ENCODE data around the gene CRNKL1.

- TF ChIP-seq CTCF (IDR thresholded peaks at IDR 0.05; ENCODE audit: low read length) (no peak), EZH2 (IDR thresholded peaks at IDR 0.05; ENCODE audit: borderline replicate concordance, low read length) (no peak)
Measured at GRCh38 chr20:20037960-20038359, 14.3 kb downstream of the CRNKL1 start.

Data from OCI-LY1 (cell line).